Measurements from ENCODE around the gene NIPAL4.
A peak's percentile ranks its signal among the peaks of the same experiment; 100 is the strongest.

NIPAL4 gene

DNA sequence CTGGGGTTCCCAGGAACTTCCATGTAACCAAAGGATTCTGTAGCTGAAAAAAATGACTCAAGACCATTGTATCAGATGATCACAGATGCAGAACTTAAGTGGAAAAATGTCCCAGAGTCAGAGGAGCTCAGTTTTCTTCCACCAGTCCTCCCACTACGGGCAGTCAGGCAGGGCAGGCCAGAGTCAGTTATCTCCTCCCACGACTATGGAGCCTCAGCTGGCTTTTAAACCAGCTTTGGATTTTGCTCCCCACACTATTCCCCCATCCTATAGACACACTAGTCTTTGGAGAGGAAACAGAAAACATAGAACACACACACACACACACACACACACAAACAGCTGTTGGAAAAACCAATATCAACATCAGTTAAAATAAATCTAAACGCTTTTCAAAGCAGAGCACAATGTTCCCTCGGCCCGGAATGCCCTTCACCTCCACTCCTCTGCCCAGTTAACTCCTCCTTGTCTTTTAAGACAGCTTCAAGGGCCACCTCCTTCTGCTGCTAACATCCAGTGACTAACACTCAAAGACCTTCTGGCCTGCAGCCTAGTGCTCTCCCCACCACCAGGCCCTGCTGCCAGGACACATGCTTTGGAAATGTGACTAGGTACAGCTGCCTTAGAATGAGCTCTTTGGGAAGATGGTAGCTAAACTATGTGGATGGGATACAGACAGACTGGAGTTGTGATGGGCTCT lies 56.8 kb downstream of the NIPAL4 start:
- DNase-seq (ENCODE audit: low read depth), result peak; percentile 94

DNA sequence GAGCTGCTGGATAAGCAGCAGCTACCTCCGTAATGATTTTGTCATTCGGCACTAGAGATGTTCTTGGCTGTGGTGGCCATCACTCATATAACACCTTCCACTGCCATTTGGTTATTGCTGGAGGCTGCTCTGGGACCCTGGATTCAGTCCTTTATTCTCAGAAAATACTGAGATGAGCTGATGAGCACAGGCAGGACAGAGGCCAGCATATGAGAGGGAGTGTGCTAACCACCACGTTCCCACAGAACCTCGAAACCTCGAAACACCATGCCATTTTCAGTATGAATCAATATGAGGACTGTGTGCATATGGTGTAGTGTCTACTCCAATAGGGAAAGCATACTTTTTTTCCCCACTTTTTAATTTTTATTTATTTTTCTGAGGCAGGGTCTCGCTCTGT lies 59.0 kb downstream of the NIPAL4 start:
- no peak for DNase-seq (ENCODE audit: low read depth)

DNA sequence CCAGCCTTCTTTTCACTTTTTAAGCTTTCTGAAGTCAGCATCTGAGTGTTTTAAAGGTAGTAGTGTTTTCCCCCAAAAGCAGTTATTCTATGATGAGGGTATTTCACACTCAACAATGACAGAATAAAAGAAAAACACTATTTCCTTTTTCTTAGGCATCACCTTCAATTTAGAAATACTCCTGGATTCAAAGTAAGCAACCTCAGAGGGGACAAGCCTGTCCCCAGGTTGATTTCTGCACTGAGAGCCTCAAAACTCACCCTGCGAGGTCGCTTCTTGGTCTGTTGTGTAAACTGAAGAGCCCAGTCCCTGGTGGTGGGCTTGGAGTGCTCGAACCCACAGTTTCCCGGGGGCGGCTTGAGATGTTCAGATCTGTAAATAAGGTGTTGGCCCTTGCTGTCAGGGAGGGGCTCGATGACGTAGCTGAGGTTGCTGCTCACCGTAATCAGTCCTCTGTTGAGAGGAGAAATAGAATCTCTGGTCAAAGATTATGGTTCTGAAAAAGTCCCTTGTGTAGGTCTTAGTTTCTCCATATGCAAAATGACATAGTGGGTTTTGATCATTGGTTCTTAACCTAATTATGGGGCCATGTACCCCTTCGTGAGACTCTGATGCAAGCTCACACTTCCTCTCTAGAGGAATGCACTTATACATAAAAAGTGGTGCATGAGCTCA lies 59.7 kb downstream of the NIPAL4 start:
- no peak for DNase-seq (ENCODE audit: low read depth)

DNA sequence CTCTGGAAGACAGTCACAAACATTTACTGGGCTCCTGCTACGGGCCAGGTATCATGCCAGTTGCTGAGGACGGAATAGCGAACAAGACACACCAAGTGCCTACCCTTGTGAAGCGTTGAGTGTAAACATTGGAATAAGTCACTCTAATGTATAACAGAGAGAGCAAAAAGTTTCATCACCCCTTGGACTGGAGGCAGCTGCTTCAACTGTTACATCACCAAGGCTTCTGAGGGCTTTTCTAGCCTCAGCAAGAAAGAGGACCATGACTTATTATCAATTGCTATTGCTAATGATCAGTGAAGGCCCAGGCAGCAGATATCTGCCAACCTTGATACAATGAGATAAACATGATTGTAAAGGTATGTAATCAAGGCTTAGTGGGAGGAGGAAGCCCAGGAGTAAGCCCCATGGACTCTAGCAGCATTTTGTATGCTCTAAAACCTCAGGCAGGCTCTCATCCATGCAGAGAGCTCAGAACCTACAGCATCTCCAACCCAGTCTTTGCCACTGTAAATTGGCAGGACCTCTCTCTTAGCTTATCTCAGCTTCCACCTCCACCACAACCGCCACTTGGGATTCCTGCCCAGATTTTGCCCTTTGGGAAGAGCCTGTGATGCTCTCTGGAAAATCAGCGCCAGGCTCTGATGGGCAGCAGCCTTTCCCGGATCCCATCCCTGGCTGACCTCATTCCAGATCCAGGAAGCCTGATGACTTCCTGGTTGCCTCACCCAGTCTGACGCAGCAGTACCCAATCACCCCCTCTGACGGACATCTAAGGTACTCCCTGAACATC lies 61.1 kb downstream of the NIPAL4 start:
- DNase-seq (ENCODE audit: low read depth), result peak; percentile 81

DNA sequence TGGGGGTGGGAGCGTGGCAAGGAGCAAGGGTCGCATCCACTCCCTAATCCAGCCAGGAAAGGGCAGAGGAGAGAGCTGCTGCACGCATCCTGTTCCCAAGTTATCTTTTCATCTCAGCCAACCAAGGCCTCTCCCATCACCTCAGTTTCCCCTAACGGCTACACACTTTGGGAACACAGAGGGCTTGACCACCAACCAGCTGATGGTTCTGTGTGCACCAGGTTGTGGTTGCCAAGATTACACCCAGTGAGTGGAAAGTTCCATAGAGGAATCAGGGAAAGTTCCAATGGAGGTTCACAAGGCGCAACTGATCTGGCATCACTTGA lies 61.7 kb downstream of the NIPAL4 start:
- DNase-seq (ENCODE audit: low read depth), result no peak

DNA sequence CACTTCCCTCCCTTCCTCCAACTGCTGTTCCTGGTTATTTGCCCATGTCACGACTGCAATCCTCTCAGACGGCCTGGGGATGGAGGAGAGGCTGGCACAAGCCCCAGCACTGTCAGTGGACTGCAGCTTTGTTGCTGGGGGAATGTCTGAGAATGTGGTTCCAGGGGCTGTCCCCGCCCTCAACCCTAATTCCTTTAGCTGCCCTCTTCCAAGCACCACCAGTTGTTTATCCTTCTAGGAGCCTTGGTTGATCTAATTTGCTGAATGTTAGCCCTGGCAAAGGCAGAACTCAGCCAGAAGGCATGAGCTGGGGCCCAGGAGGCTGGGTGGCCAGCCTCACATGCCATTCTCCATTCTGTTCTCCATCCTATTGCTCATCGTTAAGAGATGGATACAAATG lies 64.0 kb downstream of the NIPAL4 start:
- no peak for DNase-seq (ENCODE audit: low read depth)

All from iris pigment epithelial cell (primary cell).